Stimulated activated CD8-positive, alpha-beta memory T cell treated with anti-CD3 and anti-CD28 coated beads, Interleukin-4, amount 100 ng/mL, for 4 hours (primary cell): ENCODE results near the gene TSGA10IP.

Experiments used
- DNase-seq, 2 donors: peaks; one replicate each; pipeline ENCODE4 v3.0.0-alpha.2; 2020; ENCODE audit warnings: low read depth in 2 of 2, low spot score in 1 of 2

TSGA10IP gene

DNA sequence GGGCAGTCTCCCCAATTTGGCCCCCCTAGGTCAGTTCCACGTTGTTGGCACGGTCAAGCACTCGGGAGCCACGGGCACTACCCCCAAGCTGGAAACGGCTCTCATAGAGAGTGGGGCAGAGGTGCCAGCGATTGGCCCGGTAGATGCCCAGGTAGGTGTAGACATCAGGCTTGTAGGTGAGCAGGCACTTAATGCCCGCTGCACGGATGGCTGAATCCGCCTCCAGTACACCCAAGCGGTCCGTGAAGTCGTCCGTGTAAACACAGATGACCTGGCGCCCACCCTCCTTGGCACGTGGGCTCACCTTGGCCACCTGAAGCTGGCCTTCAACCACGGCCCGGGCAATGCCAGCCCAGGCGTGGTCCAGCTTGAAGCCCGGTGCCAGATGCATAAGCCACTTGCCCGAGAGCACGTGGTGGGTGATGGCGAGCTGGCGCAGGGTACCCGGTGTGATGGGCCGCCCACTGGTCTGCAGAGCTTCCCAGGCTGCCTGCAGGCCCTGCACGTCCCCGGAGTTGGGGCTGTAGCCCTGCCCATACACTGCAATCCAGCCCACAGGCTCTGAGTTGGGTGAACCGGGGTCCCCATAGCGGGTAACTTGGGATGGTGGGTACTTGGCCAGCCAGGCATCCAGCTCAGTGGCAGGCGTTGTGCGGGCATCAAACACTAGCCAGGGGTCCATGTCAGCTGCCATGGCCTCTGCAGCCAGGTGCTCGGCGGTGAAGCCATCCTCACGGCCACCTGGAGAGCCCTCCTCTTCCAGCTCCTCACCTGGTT, 27.7 kb upstream of the TSGA10IP start:
- no peak for DNase-seq

GRCh38 chr11:65918211-65919140, 26.8 kb upstream of the TSGA10IP start, which contains the start of gene C11orf68:
Gene C11orf68, minus strand, starts transcription at chr11:65919062. Its CDS starts 31 bp downstream, at chr11:65919031.
- no peak for DNase-seq

DNA sequence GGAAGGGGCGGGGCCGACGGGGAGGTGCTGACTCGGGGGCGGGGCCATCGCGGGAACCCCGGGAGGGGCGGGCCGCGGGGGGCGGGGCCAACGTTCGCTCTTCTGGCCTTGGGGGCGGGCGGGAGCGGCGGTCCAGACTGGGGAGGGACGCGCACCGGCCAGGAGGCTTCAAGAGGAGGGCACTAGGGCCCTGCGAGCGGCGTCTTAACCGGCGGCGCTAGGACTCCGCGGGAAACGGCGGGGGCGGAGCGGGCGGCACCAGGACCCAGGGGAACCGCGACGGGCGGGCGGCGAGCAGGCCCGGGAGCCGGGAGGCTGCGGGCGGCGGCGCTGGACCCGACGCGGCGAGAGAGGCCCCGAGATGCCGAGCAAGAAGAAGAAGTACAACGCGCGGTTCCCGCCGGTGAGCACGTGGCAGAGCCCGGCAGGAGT, 26.1 kb upstream of the TSGA10IP start, which contains the start of gene DRAP1:
DRAP1 (plus strand) TSS at position 286 of the 432 bp plus-strand sequence; CDS start at position 362, 76 bp downstream.
- DNase-seq = peak; percentile 97 to 99

- DNase-seq = peak in 1 of 2 donors; percentile 44
Observed at GRCh38 chr11:65919573-65920371, 25.5 kb upstream of the TSGA10IP start.

DNA sequence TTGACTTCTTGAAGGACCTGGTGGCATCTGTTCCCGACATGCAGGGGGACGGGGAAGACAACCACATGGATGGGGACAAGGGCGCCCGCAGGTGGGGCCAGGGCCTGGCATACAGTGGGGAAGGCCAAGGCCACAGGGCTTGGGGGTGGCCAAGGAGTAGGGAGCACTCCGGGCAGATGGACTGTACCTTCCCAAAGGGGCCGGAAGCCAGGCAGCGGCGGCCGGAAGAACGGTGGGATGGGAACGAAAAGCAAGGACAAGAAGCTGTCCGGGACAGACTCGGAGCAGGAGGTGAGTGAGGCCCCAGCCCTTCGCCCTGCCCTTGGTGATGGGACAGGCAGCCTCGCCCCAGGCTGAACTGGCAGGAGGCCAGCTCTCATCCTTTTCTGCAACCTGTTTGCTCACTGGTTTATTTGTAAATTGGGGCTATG, 24.9 kb upstream of the TSGA10IP start:
- no peak for DNase-seq

DNA sequence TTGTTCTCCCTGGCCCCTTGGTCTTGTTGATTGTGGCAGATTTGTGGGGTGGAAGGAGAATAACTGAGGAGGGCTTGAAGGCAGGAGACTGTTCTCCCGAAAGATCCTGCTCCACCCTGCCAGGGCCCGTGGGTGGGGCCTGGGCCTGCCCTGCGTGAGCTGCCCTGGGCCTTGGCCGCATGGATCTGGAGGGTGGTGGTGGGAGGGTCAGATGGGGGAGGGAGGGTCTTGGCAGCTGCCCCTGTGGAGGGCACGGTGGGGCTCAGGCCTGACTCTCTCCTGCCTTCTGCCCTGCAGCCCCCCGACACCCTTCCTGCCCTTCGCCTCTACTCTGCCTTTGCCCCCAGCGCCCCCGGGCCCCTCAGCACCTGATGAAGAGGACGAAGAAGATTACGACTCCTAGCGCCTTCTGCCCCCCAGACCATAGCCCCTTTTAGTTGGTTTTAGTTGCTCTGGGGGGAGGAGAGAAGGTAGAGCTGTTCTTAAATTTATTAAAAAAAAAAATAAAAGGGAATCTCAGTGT, 24.2 kb upstream of the TSGA10IP start:
- no peak for DNase-seq

DNA sequence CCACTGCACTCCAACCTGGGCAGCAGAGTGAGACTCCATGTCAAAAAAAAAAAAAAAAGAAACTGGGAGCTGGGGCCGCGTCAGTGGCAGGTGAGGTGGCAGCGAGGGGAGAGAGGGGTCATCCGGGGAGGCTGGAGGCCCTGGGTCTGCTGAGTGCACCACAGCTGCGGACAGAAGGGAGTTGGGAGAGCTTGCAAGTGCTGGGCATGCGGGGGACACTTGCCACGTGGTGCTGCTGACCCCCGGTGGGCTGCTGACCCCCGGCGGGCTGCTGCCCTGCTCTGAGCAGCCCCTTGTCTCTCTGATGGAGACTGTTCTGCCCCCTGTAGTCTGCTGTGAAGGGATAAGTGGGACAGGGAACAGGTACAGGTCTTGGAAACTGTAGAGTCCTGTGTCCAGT, 23.4 kb upstream of the TSGA10IP start:
- DNase-seq = no peak

DNA sequence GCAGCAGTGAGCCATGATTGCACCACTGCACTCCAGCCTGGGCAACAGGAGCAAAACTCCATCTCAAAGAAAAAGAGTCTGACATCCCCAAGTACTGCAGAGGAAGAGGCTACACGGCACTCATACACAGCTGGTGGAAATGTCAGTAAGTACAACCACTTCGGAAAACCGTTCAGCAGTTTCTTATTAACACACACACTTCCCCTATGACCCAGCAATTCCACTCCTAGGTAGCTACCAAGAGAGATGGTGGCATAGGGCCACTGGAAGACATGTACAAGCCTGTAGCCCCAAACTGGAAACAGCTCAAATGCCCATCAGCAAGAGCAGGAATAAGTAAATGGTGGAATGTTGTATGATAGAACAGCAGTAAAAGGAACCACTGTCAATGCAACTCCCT, 22.7 kb upstream of the TSGA10IP start:
- DNase-seq = no peak

- no peak for DNase-seq
Observed at GRCh38 chr11:65925397-65925796, 19.9 kb upstream of the TSGA10IP start.

GRCh38 chr11:65927904-65928397, 17.3 kb upstream of the TSGA10IP start:
- DNase-seq = peak; percentile 54 to 56

DNA sequence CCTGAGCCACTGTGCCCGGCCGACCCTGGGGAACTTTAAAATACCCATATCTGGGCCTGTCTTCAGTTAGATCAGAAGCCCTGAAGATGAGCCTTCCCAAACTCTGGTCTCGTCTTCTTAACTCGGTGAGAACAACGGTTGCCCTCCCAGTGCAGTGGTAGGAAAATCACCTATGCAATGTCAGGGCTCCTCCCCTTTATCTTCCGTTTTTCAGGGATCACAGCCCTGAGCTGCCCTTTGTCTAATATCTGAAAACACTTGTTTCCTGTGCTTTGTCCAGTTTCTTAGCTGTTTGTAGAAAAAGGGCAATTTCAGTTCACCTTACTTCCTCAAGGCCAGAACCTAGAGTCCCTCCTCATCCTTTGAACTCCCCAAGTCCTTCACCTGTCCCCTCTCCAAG, 16.6 kb upstream of the TSGA10IP start:
- DNase-seq = no peak

DNA sequence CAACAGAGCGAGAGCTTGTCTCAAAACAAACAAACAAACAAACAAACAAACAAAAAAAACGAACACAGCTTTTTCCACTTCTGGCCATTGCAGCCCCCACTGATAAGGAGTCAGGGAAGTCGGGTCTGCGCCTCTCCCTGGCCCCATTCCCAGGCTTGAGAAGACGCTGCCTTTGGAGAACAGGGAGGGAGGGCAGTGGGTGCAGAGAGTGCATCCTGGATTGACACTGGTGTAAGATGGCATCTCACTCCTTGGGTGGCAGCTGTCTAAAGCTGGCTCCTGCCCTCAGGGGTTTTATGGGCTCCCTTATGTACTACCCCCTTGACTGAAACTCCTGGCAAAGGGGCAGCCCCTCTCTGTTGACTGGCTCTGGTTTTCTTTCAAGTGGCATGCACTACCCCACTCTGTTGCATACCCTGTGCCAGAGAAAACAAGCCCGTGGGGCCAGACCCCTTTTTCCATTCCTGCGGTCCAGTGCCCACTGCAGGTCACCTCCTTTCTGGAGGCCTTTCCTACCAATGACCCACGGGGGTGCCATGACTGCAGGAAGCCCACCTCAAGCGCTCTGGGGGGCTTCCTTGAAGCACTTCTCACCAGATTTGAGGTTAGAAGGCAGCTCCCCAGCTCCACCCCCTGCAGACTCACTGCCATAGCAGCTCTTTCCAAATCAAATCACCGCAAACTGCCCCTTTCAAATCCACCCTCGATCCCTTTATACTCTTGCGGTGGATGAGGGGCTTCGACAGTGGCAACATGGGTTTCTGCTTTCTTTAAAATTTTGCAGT, 13.3 kb upstream of the TSGA10IP start:
- no peak for DNase-seq

DNA sequence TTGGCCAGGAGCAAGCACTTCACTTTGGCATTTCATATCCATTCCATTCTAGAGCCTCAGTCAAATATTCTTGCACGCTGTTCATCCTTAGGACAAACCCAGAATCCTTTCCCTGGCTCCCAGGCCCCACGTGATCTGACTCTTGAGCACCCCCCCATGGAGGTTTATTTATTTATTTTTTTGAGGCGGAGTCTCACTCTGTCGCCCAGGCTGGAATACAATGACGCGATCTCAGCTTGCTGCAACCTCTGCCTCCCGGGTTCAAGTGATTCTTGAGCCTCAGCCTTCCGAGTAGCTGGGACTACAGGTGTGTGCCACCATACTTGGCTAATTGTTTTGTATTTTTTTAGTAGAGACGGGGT, 12.7 kb upstream of the TSGA10IP start:
- no peak for DNase-seq

DNA sequence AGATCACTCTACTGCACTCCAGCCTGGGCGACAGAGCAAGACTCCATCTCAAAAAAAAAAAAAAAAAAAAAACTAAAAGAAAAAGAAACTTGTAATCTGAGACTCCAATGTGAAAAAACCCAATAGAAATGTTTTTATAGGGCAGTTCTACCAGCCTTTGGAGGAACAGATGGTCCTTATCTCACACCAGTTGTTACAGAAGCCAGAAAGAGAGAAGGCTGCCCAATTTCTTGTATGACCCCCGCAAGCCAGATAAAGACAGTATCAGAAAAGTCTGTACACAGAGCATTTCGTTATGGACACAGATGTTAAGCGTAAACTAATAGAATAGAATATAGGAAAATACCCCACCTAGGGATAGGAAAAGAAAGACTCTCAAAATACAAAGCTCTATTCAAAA, 11.3 kb upstream of the TSGA10IP start:
- DNase-seq = no peak

DNA sequence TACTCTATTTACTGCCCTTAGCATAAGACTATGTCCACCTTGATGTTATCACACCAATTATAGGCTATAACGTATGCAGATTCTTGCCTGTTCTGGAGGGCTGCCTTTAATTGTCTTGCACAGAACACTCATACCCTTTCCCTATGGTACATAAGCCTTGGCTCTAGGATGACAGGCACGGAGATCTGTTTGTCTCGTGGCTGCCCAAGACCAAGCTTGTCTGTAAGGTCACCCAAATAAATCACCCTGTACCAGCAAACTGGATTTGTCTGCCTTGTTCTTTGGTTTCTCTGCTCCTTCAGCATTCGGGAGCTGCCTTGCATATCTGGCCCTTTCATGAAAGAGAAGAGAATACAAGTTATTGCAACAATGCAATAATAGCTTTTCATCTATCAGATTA, 7.5 kb upstream of the TSGA10IP start:
- DNase-seq = no peak

DNA sequence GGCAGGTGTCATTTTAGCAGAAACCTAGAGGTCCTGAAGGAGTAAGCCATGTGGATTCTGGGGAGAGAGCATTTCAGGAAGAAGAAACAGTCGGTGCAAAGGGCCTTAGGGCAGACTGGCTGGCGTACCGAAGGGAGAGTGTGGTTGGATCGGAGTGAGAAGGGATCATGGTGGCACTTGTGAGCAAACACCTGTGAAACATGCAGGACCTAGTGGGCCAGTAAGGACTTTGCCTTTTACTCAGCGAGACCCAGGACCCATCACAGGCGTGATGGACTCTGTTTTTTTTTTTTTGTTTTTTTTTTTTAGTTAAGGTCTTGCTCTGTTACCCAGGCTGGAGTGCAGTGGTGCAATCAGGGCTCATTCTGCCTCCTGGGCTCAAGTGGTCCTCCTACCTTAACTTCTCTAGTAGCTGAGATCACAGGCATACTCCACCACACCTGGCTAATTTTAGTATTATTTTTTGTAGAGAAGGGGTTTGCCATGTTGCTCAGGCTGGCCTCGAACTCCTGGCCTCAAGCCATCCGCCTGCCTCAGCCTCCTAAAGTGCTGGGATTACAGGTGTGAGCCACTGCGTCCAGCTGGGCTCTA, 3.5 kb upstream of the TSGA10IP start:
- DNase-seq = no peak

DNA sequence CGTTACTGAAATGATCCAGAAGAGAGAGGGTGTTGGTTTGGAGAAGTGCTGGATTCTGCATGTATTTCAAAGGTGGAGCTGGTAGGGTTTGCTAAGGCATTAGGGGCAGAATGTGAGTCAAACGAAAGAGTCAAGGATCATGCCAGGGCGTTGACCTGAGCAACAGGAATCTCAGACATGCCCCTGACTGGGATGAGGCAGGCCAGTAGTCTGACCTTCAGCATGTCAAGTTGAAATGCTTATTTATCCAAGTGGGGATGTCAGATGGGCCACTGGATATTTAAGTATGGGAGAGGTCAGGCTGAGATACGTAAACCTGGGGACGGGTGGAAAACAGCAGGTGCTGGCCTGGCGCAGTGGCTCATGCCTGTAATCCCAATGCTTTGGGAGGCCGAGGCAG, 2.7 kb upstream of the TSGA10IP start:
- no peak for DNase-seq

DNA sequence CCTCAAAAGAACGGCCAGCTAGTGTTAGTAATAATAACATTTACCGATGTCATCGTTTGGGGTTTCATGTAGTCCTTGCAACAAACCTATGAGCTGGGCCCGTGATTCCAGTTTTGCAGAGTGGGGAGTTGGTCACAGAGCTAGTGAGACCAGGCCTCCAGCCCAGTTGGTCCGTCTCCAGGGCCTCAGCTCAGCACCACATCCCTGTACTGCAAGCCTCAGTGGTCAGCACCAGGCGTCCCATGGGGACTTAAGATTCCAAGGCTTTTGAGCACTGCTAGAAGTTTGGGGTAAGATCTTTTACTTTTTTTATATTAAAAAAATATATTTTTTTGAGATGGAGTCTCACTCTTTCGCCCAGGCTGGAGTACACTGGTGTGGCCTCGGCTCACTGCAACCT, 1.1 kb upstream of the TSGA10IP start:
- no peak for DNase-seq

GRCh38 chr11:65944767-65945166, 513 bp upstream of the TSGA10IP start:
- DNase-seq = no peak
